WTC11 (cell line): ENCODE results near the gene CFAP99. TPM values are rescaled to one million over a fixed set of nuclear protein-coding genes. Genes with fewer than 3 reads are reported as not detected.

Experiments used
- ATAC-seq: fragments of 200-7000 bp; cut with Tn5 transposase; 2 replicates; pipeline ENCODE4 v1.10.0; 2021; ENCODE audit warnings: mild to moderate bottlenecking, moderate library complexity
- CTCF ChIA-PET: fragments of 300-600 bp; sonication (Branson Sonifier 250); formaldehyde crosslinking; loops from one replicate; lab custom pipeline; 2021; ENCODE audit warnings: antibody characterized with exemption; lab: Charles Lee
- POLR2A ChIA-PET: fragments of 350-600 bp; sonication (Branson Sonifier 250); formaldehyde crosslinking; loops from one replicate; lab custom pipeline; 2021; ENCODE audit warnings: antibody characterized with exemption; lab: Charles Lee
- DNase-seq: peaks from one replicate; pipeline ENCODE4 v3.0.0; 2021; ENCODE audit warnings: low spot score
- H3K27ac Mint-ChIP-seq: 2 replicates; pipeline ENCODE4 v1.8.0; 2021; ENCODE audit warnings: mixed read lengths
- H3K27me3 Mint-ChIP-seq: 2 replicates; pipeline ENCODE4 v1.8.0; 2021; ENCODE audit warnings: low read depth, mild to moderate bottlenecking, moderate library complexity, mixed read lengths
- H3K36me3 Mint-ChIP-seq: 2 replicates; pipeline ENCODE4 v1.8.0; 2021; ENCODE audit warnings: mixed read lengths
- H3K4me1 Mint-ChIP-seq: 2 replicates; pipeline ENCODE4 v1.8.0; 2022; ENCODE audit warnings: mixed read lengths
- H3K4me3 Mint-ChIP-seq: 2 replicates; pipeline ENCODE4 v1.8.0; 2021; ENCODE audit warnings: mild to moderate bottlenecking, moderate library complexity, mixed read lengths
- H3K9me3 Mint-ChIP-seq: 2 replicates; pipeline ENCODE4 v1.8.0; 2021; ENCODE audit warnings: mixed read lengths
- AR ChIP-seq: fragments of 250-450 bp; sonication (Bioruptor Pico); IDR thresholded peaks from 2 replicates; pipeline ENCODE4 v1.9.0; 2021; ENCODE audit warnings: mild to moderate bottlenecking
- ATF6 ChIP-seq: sonication (generic); formaldehyde crosslinking; IDR thresholded peaks from 2 replicates; pipeline ENCODE4 v1.8.1; 2023; ENCODE audit warnings: mild to moderate bottlenecking, missing genetic modification reagents
- E2F1 ChIP-seq: sonication (generic); formaldehyde crosslinking; IDR thresholded peaks from 2 replicates; pipeline ENCODE4 v1.8.0; 2022; ENCODE audit warnings: mild to moderate bottlenecking, missing genetic modification reagents
- ELF4 ChIP-seq: sonication (generic); formaldehyde crosslinking; IDR thresholded peaks from 2 replicates; pipeline ENCODE4 v1.8.1; 2022; ENCODE audit warnings: low read depth, mild to moderate bottlenecking, moderate library complexity, missing genetic modification reagents
- ERG ChIP-seq: fragments of 250-450 bp; sonication (Bioruptor Pico); IDR thresholded peaks from 2 replicates; pipeline ENCODE4 v1.8.0; 2021; ENCODE audit warnings: mild to moderate bottlenecking
- ETV6 ChIP-seq: sonication (generic); formaldehyde crosslinking; IDR thresholded peaks from 2 replicates; pipeline ENCODE4 v1.8.1; 2022; ENCODE audit warnings: mild to moderate bottlenecking, missing genetic modification reagents
- JAZF1 ChIP-seq: fragments of 250-450 bp; sonication (Bioruptor Pico); IDR thresholded peaks from 2 replicates; pipeline ENCODE4 v1.9.0; 2021; ENCODE audit warnings: moderate library complexity, mild to moderate bottlenecking, inconsistent platforms
- MXD4 ChIP-seq: fragments of 250-450 bp; sonication (Bioruptor Pico); IDR thresholded peaks from 2 replicates; pipeline ENCODE4 v1.8.0; 2021; ENCODE audit warnings: mild to moderate bottlenecking, moderate library complexity, borderline replicate concordance
- MYBL2 ChIP-seq: sonication (generic); formaldehyde crosslinking; IDR thresholded peaks from 2 replicates; pipeline ENCODE4 v1.8.1; 2023; ENCODE audit warnings: mild to moderate bottlenecking, moderate library complexity, missing genetic modification reagents
- NFE2L1 ChIP-seq: sonication (generic); formaldehyde crosslinking; IDR thresholded peaks from 2 replicates; pipeline ENCODE4 v1.8.1; 2023; ENCODE audit warnings: missing genetic modification reagents
- NFYB ChIP-seq: sonication (generic); formaldehyde crosslinking; conservative IDR thresholded peaks from 2 replicates; pipeline ENCODE4 v1.8.0; 2022; ENCODE audit warnings: low read depth, missing genetic modification reagents
- PRDM15 ChIP-seq: sonication (generic); formaldehyde crosslinking; IDR thresholded peaks from 2 replicates; pipeline ENCODE4 v1.8.0; 2022; ENCODE audit warnings: missing genetic modification reagents
- TCF7 ChIP-seq: sonication (generic); formaldehyde crosslinking; IDR thresholded peaks from 2 replicates; pipeline ENCODE4 v1.8.0; 2022; ENCODE audit warnings: mild to moderate bottlenecking, low read depth, missing genetic modification reagents, moderate library complexity
- TEAD1 ChIP-seq: sonication (generic); formaldehyde crosslinking; IDR thresholded peaks from 2 replicates; pipeline ENCODE4 v1.8.0; 2022; ENCODE audit warnings: mild to moderate bottlenecking, missing genetic modification reagents
- TEAD4 ChIP-seq: sonication (generic); formaldehyde crosslinking; IDR thresholded peaks from 2 replicates; pipeline ENCODE4 v1.8.0; 2022; ENCODE audit warnings: mild to moderate bottlenecking, missing genetic modification reagents
- ZNF138 ChIP-seq: sonication (generic); formaldehyde crosslinking; conservative IDR thresholded peaks from 2 replicates; pipeline ENCODE4 v1.8.1; 2022; ENCODE audit warnings: mild to moderate bottlenecking, moderate library complexity, missing genetic modification reagents
- ZNF219 ChIP-seq: sonication (generic); formaldehyde crosslinking; IDR thresholded peaks from 2 replicates; pipeline ENCODE4 v1.8.0; 2023; ENCODE audit warnings: missing genetic modification reagents, mild to moderate bottlenecking, borderline replicate concordance
- ZNF416 ChIP-seq: fragments of 250-450 bp; sonication (Bioruptor Pico); IDR thresholded peaks from 2 replicates; pipeline ENCODE4 v1.9.0; 2021; ENCODE audit warnings: mild to moderate bottlenecking, inconsistent platforms
- ZNF532 ChIP-seq: fragments of 250-450 bp; sonication (Bioruptor Pico); IDR thresholded peaks from 2 replicates; pipeline ENCODE4 v1.9.0; 2021; ENCODE audit warnings: mild to moderate bottlenecking, borderline replicate concordance
- ZNF671 ChIP-seq: fragments of 250-450 bp; sonication (Bioruptor Pico); IDR thresholded peaks from 2 replicates; pipeline ENCODE4 v1.8.0; 2021; ENCODE audit warnings: mild to moderate bottlenecking
- total RNA-seq: library from RNA; stranded (reverse); gene quantifications from 3 replicates; pipeline ENCODE4 v1.2.3, GENCODE V29; 2021

The CFAP99 gene
- total RNA-seq, 1 experiment from 2014 or later: not detected

GRCh38 chr4:2485956-2486355 is 67.2 kb downstream of the CFAP99 start:
- Mint-ChIP-seq H3K27ac (peak overlapping the region; percentile 34; the same call in 1 of the 2 replicates), H3K4me1 (peaks cover 65% of the 10 kb centered on the region), H3K36me3 (peaks cover 14% of the 10 kb centered on the region), H3K27me3 (no peaks in the 10 kb centered on the region), H3K4me3 (no peak overlapping the region), H3K9me3 (no peaks in the 10 kb centered on the region)
- POLR2A ChIA-PET: no interaction called here
- CTCF ChIA-PET: no interaction called here
- TF ChIP-seq AR (CRISPR knock-in tag) (no peak), JAZF1 (no peak), PRDM15 (CRISPR knock-in tag) (no peak), ERG (CRISPR knock-in tag) (no peak), NFYB (CRISPR knock-in tag) (no peak), ZNF138 (CRISPR knock-in tag) (no peak), ATF6 (CRISPR knock-in tag) (no peak), MXD4 (CRISPR knock-in tag) (no peak), ZNF532 (no peak), MYBL2 (no peak), ZNF671 (no peak), ELF4 (CRISPR knock-in tag) (no peak), NFE2L1 (no peak), TEAD1 (no peak), E2F1 (CRISPR knock-in tag) (no peak), ZNF416 (CRISPR knock-in tag) (no peak), ETV6 (no peak), ZNF219 (CRISPR knock-in tag) (no peak), TEAD4 (CRISPR knock-in tag) (no peak), TCF7 (CRISPR knock-in tag) (no peak)
- no peak for ATAC-seq
- DNase-seq: no peak
